Activated CD4-positive, alpha-beta T cell treated with anti-CD3 and anti-CD28 coated beads, Interleukin-10, Interleukin-2, amounts not matched to agents 100 ng/mL and 50 ng/mL, durations not matched to agents 16 hours and 8 hours (primary cell): ENCODE measurements around the gene DLG2.

ENCODE experiments used
- DNase-seq: peaks from one replicate; pipeline ENCODE4 v3.0.0-alpha.2; 2020

DLG2 gene

GRCh38 chr11:83862033-83862432, 1765.1 kb downstream of the DLG2 start:
- DNase-seq: no peak

GRCh38 chr11:83858694-83859093, 1768.5 kb downstream of the DLG2 start:
- DNase-seq: no peak

- DNase-seq: no peak
These were observed 1771.9 kb downstream of the DLG2 start for GRCh38 chr11:83855237-83855636.

GRCh38 chr11:83852775-83853442, 1774.2 kb downstream of the DLG2 start:
- DNase-seq: no peak

- no peak for DNase-seq
These were observed 1775.1 kb downstream of the DLG2 start for GRCh38 chr11:83852012-83852411.

- no peak for DNase-seq
These were observed 1779.6 kb downstream of the DLG2 start for GRCh38 chr11:83847467-83848034.

- no peak for DNase-seq
These were observed 1781.3 kb downstream of the DLG2 start for GRCh38 chr11:83845797-83846196.

- DNase-seq: no peak
These were observed 1786.8 kb downstream of the DLG2 start for GRCh38 chr11:83840326-83840725.

GRCh38 chr11:83836883-83837654, 1790.1 kb downstream of the DLG2 start:
- DNase-seq: peak; percentile 45

- no peak for DNase-seq
These were observed 1791.1 kb downstream of the DLG2 start for GRCh38 chr11:83836065-83836464.

GRCh38 chr11:83835423-83835822, 1791.7 kb downstream of the DLG2 start:
- no peak for DNase-seq

GRCh38 chr11:83831929-83832328, 1795.2 kb downstream of the DLG2 start:
- DNase-seq: no peak

- DNase-seq: peak; percentile 31
These were observed 1799.1 kb downstream of the DLG2 start for GRCh38 chr11:83827940-83828554.

- DNase-seq: no peak
These were observed 1799.6 kb downstream of the DLG2 start for GRCh38 chr11:83827520-83827919.

GRCh38 chr11:83826078-83826477, 1801.1 kb downstream of the DLG2 start:
- DNase-seq: no peak

- no peak for DNase-seq
These were observed 1803.6 kb downstream of the DLG2 start for GRCh38 chr11:83823461-83824025.

GRCh38 chr11:83819931-83820549, 1807.1 kb downstream of the DLG2 start:
- peak; percentile 39 for DNase-seq

- no peak for DNase-seq
These were observed 1808.8 kb downstream of the DLG2 start for GRCh38 chr11:83818349-83818748.

- peak; percentile 27 for DNase-seq
These were observed 1810.5 kb downstream of the DLG2 start for GRCh38 chr11:83816572-83817187.

- no peak for DNase-seq
These were observed 1811.4 kb downstream of the DLG2 start for GRCh38 chr11:83815736-83816135.

- DNase-seq: no peak
These were observed 1813.8 kb downstream of the DLG2 start for GRCh38 chr11:83813296-83813695.

GRCh38 chr11:83809274-83809673, 1817.9 kb downstream of the DLG2 start:
- no peak for DNase-seq
